SK-N-SH treated with all-trans-retinoic acid at 6 μM for 48 hours (cell line): Measurements from ENCODE around the gene TMEM181.

Source experiments
- GLIS3 ChIP-seq: fragments of 250-450 bp; sonication (Bioruptor Pico); IDR thresholded peaks from 2 replicates; pipeline ENCODE4 v1.5.0; 2020; ENCODE audit warnings: mild to moderate bottlenecking, moderate library complexity
- PATZ1 ChIP-seq: fragments of 250-450 bp; sonication (Bioruptor Pico); IDR thresholded peaks from 2 replicates; pipeline ENCODE4 v1.8.0; 2020; ENCODE audit warnings: mild to moderate bottlenecking, moderate library complexity, borderline replicate concordance
- PPARA ChIP-seq: fragments of 250-450 bp; sonication (Bioruptor Pico); IDR thresholded peaks from 2 replicates; pipeline ENCODE4 v1.5.0; 2020; ENCODE audit warnings: mild to moderate bottlenecking, borderline replicate concordance
- RARB ChIP-seq: fragments of 250-450 bp; sonication (Bioruptor Pico); IDR thresholded peaks from 2 replicates; pipeline ENCODE4 v1.8.0; 2021; ENCODE audit warnings: mild to moderate bottlenecking, moderate library complexity
- TCF4 ChIP-seq: fragments of 250-450 bp; sonication (Bioruptor Pico); IDR thresholded peaks from 2 replicates; pipeline ENCODE4 v1.8.0; 2021; ENCODE audit warnings: mild to moderate bottlenecking, moderate library complexity, borderline replicate concordance
- ZFP30 ChIP-seq: fragments of 450-650 bp; formaldehyde crosslinking; IDR thresholded peaks from 2 replicates; pipeline ENCODE4 v1.5.0; 2022; ENCODE audit warnings: mild to moderate bottlenecking, moderate library complexity
- TF ChIP-seq, protein P1 (sequence below): fragments of 250-450 bp; sonication (Bioruptor Pico); IDR thresholded peaks from 2 replicates; pipeline ENCODE4 v1.5.1; 2020; ENCODE audit warnings: low read depth, mild to moderate bottlenecking, moderate library complexity

DNA sequence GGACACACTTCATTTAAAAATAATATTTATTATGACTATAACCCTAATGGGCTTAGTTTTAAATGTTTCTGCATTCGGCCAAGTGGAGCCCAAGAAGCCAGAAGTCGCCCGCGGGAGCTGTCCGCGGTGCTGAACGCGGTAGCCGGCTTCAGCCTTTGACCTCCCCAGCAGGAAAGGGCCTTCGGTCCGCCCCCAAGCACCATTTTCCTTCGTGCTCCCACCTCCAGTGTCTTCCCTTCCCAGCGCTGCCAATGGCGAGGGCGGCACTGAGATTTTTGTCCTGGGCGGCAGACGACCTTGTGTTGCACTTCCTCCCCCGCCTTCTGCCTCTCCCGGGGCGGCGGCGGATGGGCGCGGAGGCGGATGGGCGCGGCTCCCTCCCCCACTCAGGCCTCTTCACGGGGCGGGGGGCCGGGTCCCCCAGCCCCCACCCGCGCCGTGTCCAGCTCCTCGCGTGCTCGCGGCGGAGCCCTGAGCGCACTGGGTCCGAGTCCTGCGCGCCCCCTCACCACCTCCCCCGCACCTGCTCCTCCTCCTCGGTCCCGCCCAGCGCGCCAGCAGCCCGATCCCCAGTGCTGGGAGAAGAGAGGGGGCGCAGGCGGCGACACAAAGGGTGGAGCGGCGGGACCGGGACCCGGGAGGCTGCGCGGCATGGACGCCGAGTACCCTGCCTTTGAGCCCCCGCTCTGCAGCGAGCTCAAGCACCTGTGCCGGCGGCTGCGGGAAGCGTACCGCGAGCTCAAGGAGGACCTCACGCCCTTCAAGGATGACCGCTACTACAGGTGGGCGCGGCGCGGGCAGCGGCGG is 23.6 kb upstream of the TMEM181 start:
- TF ChIP-seq PATZ1 (CRISPR knock-in tag): no peak
- TF ChIP-seq RARB: no peak
- no peak for TF ChIP-seq PPARA
- no peak for TF ChIP-seq ZFP30 (CRISPR knock-in tag)
- no peak for TF ChIP-seq TCF4 (CRISPR knock-in tag)
- TF ChIP-seq, protein P1, sequence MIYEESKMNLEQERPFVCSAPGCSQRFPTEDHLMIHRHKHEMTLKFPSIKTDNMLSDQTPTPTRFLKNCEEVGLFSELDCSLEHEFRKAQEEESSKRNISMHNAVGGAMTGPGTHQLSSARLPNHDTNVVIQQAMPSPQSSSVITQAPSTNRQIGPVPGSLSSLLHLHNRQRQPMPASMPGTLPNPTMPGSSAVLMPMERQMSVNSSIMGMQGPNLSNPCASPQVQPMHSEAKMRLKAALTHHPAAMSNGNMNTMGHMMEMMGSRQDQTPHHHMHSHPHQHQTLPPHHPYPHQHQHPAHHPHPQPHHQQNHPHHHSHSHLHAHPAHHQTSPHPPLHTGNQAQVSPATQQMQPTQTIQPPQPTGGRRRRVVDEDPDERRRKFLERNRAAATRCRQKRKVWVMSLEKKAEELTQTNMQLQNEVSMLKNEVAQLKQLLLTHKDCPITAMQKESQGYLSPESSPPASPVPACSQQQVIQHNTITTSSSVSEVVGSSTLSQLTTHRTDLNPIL: no peak
- no peak for TF ChIP-seq GLIS3 (CRISPR knock-in tag)
